Trophoblast cell (in vitro differentiated cells and primary cell): Measurements from ENCODE around the gene TMEM202. TPM values are rescaled to one million over a fixed set of nuclear protein-coding genes. Genes with fewer than 3 reads are reported as not detected.

Source experiments
- DNase-seq, 2 donors: peaks; one replicate each; pipeline ENCODE4 v3.0.0-alpha.2; 2016
- H2AFZ ChIP-seq: 2 replicates; pipeline ENCODE4 v1.6.1; 2013; ENCODE audit warnings: low read length, moderate library complexity, mild to moderate bottlenecking; ENCODE audit not compliant: insufficient read depth, poor library complexity
- H2AK5ac ChIP-seq: 2 replicates; pipeline ENCODE4 v1.6.1; 2013; ENCODE audit warnings: mild to moderate bottlenecking, low read length
- H2BK120ac ChIP-seq: 2 replicates; pipeline ENCODE4 v1.6.1; 2013; ENCODE audit warnings: low read length, mild to moderate bottlenecking, moderate library complexity; ENCODE audit not compliant: insufficient read depth, poor library complexity
- H2BK12ac ChIP-seq: 2 replicates; pipeline ENCODE4 v1.6.1; 2013; ENCODE audit warnings: mild to moderate bottlenecking, low read length, moderate library complexity
- H2BK5ac ChIP-seq: 2 replicates; pipeline ENCODE4 v1.6.1; 2013; ENCODE audit warnings: low read length, low read depth, moderate library complexity, mild to moderate bottlenecking; ENCODE audit not compliant: poor library complexity
- H3K14ac ChIP-seq: 2 replicates; pipeline ENCODE4 v1.6.1; 2013; ENCODE audit warnings: mild to moderate bottlenecking, low read length
- H3K18ac ChIP-seq: 2 replicates; pipeline ENCODE4 v1.6.1; 2013; ENCODE audit warnings: mild to moderate bottlenecking, low read length
- H3K23ac ChIP-seq: 2 replicates; pipeline ENCODE4 v1.6.1; 2013; ENCODE audit warnings: low read length
- H3K27ac ChIP-seq: 2 replicates; pipeline ENCODE4 v1.5.1; 2013; ENCODE audit warnings: low read depth, mild to moderate bottlenecking, inconsistent platforms, low read length, moderate library complexity
- H3K27me3 ChIP-seq: 2 replicates; pipeline ENCODE4 v1.6.1; 2013; ENCODE audit warnings: inconsistent platforms, mild to moderate bottlenecking, low read length, moderate library complexity; ENCODE audit not compliant: insufficient read depth
- H3K36me3 ChIP-seq, 2 experiments: 1 replicate in 1 of 2; 2 replicates in 1 of 2; pipeline ENCODE4 v1.6.1; 2013; ENCODE audit warnings: low read length in 2 of 2, mild to moderate bottlenecking in 2 of 2, moderate library complexity in 1 of 2; ENCODE audit not compliant: insufficient read depth in 2 of 2, control insufficient read depth in 1 of 2
- H3K4ac ChIP-seq: 2 replicates; pipeline ENCODE4 v1.6.1; 2013; ENCODE audit warnings: low read depth, mild to moderate bottlenecking, low read length, moderate library complexity
- H3K4me1 ChIP-seq, 2 experiments: 1 replicate in 1 of 2; 2 replicates in 1 of 2; pipeline ENCODE4 v1.6.1; 2013; ENCODE audit warnings: low read length in 2 of 2, mild to moderate bottlenecking in 2 of 2, moderate library complexity in 1 of 2; ENCODE audit not compliant: insufficient read depth in 2 of 2, control insufficient read depth in 1 of 2
- H3K4me2 ChIP-seq: 2 replicates; pipeline ENCODE4 v1.6.1; 2013; ENCODE audit warnings: inconsistent platforms, mild to moderate bottlenecking, low read length, moderate library complexity
- H3K4me3 ChIP-seq: 2 replicates; pipeline ENCODE4 v1.5.1; 2013; ENCODE audit warnings: mild to moderate bottlenecking, low read depth, low read length, inconsistent platforms
- H3K79me1 ChIP-seq: one replicate; pipeline ENCODE4 v1.6.1; 2013; ENCODE audit warnings: low read length
- H3K79me2 ChIP-seq: 2 replicates; pipeline ENCODE4 v1.6.1; 2013; ENCODE audit warnings: low read length, mild to moderate bottlenecking; ENCODE audit not compliant: control insufficient read depth, insufficient read depth, poor library complexity
- H3K9ac ChIP-seq: 2 replicates; pipeline ENCODE4 v1.6.1; 2013; ENCODE audit warnings: mild to moderate bottlenecking, low read length
- H3K9me3 ChIP-seq: 2 replicates; pipeline ENCODE4 v1.6.1; 2013; ENCODE audit warnings: low read depth, mild to moderate bottlenecking, control low read depth, inconsistent platforms, low read length; ENCODE audit not compliant: insufficient read depth
- H4K12ac ChIP-seq: 2 replicates; pipeline ENCODE4 v1.6.1; 2013; ENCODE audit warnings: low read depth, mild to moderate bottlenecking, low read length, moderate library complexity
- H4K8ac ChIP-seq: 2 replicates; pipeline ENCODE4 v1.6.1; 2013; ENCODE audit warnings: low read depth, mild to moderate bottlenecking, low read length, moderate library complexity
- H4K91ac ChIP-seq: one replicate; pipeline ENCODE4 v1.6.1; 2013; ENCODE audit warnings: low read depth, mild to moderate bottlenecking, low read length, moderate library complexity
- WGBS: extraction: QIAGEN DNeasy Blood & Tissue Kit; methylation state at CpG from one replicate; pipeline ENCODE4 v1.1.7; 2013; ENCODE audit warnings: missing lambda C conversion rate; ENCODE audit not compliant: insufficient read length, insufficient coverage; ENCODE audit errors: extremely low coverage; 5-methylcytosine and 5-hydroxymethylcytosine counted together
- polyA plus RNA-seq: library from polyadenylated mRNA; stranded (reverse); fragments of 200-250 nt; gene quantifications from 2 replicates; pipeline ENCODE4 v1.2.3, GENCODE V29; 2013

TMEM202 gene
- polyA plus RNA-seq, result not detected in 2 replicates

GRCh38 chr15:72397796-72398588 lies at the start of gene TMEM202:
Gene TMEM202, plus strand, starts transcription at chr15:72398305. Its CDS starts 22 bp downstream, at chr15:72398327.
- no peaks in the 10 kb centered on the region for H3K79me1 ChIP-seq
- no peaks in the 10 kb centered on the region for H3K36me3 ChIP-seq
- H4K12ac ChIP-seq, result no peak within 1 kb of the TSS
- H3K27ac ChIP-seq, result no peak within 1 kb of the TSS
- H2AK5ac ChIP-seq, result no peak within 1 kb of the TSS
- no peaks in the 10 kb centered on the region for H3K27me3 ChIP-seq
- DNase-seq, result no peak
- no peak within 1 kb of the TSS for H2BK5ac ChIP-seq
- H3K23ac ChIP-seq, result no peak within 1 kb of the TSS
- H2BK120ac ChIP-seq, result no peak within 1 kb of the TSS
- WGBS, result no CpG with 5 or more reads among the region's 4 CpGs
- peaks cover 3% of the 10 kb centered on the region for H3K9me3 ChIP-seq
- H3K4me3 ChIP-seq, result no peak within 1 kb of the TSS
- no peak within 1 kb of the TSS for H3K18ac ChIP-seq
- no peaks in the 10 kb centered on the region for H3K79me2 ChIP-seq
- H3K9ac ChIP-seq, result no peak within 1 kb of the TSS
- no peak within 1 kb of the TSS for H3K4me2 ChIP-seq
- no peak within 1 kb of the TSS for H4K91ac ChIP-seq
- H2BK12ac ChIP-seq, result no peak within 1 kb of the TSS
- H2AFZ ChIP-seq, result no peak within 1 kb of the TSS
- H3K4ac ChIP-seq, result no peak within 1 kb of the TSS
- no peak within 1 kb of the TSS for H4K8ac ChIP-seq
- no peaks in the 10 kb centered on the region for H3K4me1 ChIP-seq
- H3K14ac ChIP-seq, result no peak within 1 kb of the TSS

- Histone ChIP-seq H3K23ac (no peak overlapping the region), H3K79me1 (no peaks in the 10 kb centered on the region), H3K27me3 (no peaks in the 10 kb centered on the region), H4K12ac (no peak overlapping the region), H3K4me3 (no peak overlapping the region), H2AK5ac (no peak overlapping the region), H3K4ac (no peak overlapping the region), H3K9me3 (no peaks in the 10 kb centered on the region), H3K18ac (no peak overlapping the region), H3K36me3 (peaks cover 29 to 50% of the 10 kb centered on the region in 2 experiments), H2BK120ac (no peak overlapping the region), H4K8ac (no peak overlapping the region), H3K27ac (peak overlapping the region; percentile 41), H2AFZ (no peak overlapping the region), H2BK5ac (no peak overlapping the region), H3K9ac (no peak overlapping the region), H3K14ac (no peak overlapping the region), H3K4me1 (peaks cover 2 to 4% of the 10 kb centered on the region in 2 experiments), H2BK12ac (no peak overlapping the region), H3K79me2 (peaks cover 4% of the 10 kb centered on the region), H3K4me2 (no peak overlapping the region), H4K91ac (no peak overlapping the region)
- no CpG with 5 or more reads among the region's 2 CpGs for WGBS
- peak; percentile 70 to 95 for DNase-seq
Observed at GRCh38 chr15:72353266-72353665, 44.8 kb upstream of the TMEM202 start.

- DNase-seq, result peak; percentile 68 to 81
- Histone ChIP-seq H3K27me3 (no peaks in the 10 kb centered on the region), H3K4ac (no peak overlapping the region), H3K27ac (no peak overlapping the region), H2BK12ac (no peak overlapping the region), H3K23ac (no peak overlapping the region), H3K36me3 (peaks cover 29 to 40% of the 10 kb centered on the region in 2 experiments), H3K79me1 (peaks cover 2% of the 10 kb centered on the region), H3K18ac (no peak overlapping the region), H4K8ac (no peak overlapping the region), H4K91ac (no peak overlapping the region), H3K9ac (no peak overlapping the region), H2BK120ac (no peak overlapping the region), H2AK5ac (no peak overlapping the region), H2BK5ac (no peak overlapping the region), H4K12ac (no peak overlapping the region), H3K79me2 (peaks cover 4% of the 10 kb centered on the region), H3K4me3 (no peak overlapping the region), H3K4me1 (peaks cover 12 to 13% of the 10 kb centered on the region in 2 experiments), H3K14ac (no peak overlapping the region), H3K9me3 (no peaks in the 10 kb centered on the region), H3K4me2 (no peak overlapping the region), H2AFZ (no peak overlapping the region)
- WGBS, result no CpG with 5 or more reads among the region's 1 CpG
Observed at GRCh38 chr15:72354496-72354895, 43.6 kb upstream of the TMEM202 start.

- Histone ChIP-seq H3K36me3 (peaks cover 17% of the 10 kb centered on the region in 2 experiments), H4K8ac (peak overlapping the region; percentile 24), H2BK5ac (no peak overlapping the region), H3K79me1 (peaks cover 2% of the 10 kb centered on the region), H3K9me3 (no peaks in the 10 kb centered on the region), H2BK120ac (no peak overlapping the region), H3K79me2 (peaks cover 4% of the 10 kb centered on the region), H3K14ac (no peak overlapping the region), H3K4me3 (no peak overlapping the region), H3K27ac (no peak overlapping the region), H3K18ac (no peak overlapping the region), H3K4me2 (no peak overlapping the region), H3K9ac (no peak overlapping the region), H2BK12ac (no peak overlapping the region), H4K91ac (peak overlapping the region; percentile 32), H3K27me3 (no peaks in the 10 kb centered on the region), H3K23ac (no peak overlapping the region), H3K4ac (peak overlapping the region; percentile 5), H2AK5ac (peak overlapping the region; percentile 7), H2AFZ (no peak overlapping the region), H3K4me1 (peaks cover 12 to 13% of the 10 kb centered on the region in 2 experiments), H4K12ac (no peak overlapping the region)
- DNase-seq, result no peak
- WGBS, result no CpG with 5 or more reads among the region's 3 CpGs
Observed at GRCh38 chr15:72358121-72358520, 40.0 kb upstream of the TMEM202 start.
